Colonic mucosa (tissue), 4 donors: ENCODE measurements around the gene PSMD3. TPM values are rescaled to one million over a fixed set of nuclear protein-coding genes. Genes with fewer than 3 reads are reported as not detected.
A peak's percentile ranks its signal among the peaks of the same experiment; 100 is the strongest.

Source experiments
- DNase-seq: peaks from one replicate; pipeline ENCODE4 v3.0.0-alpha.2; 2020
- H3K27ac ChIP-seq: fragments of 200-600 bp; one replicate; pipeline ENCODE4 v1.8.0; 2021
- H3K27me3 ChIP-seq: fragments of 200-600 bp; one replicate; pipeline ENCODE4 v1.8.0; 2021
- H3K36me3 ChIP-seq: fragments of 200-600 bp; one replicate; pipeline ENCODE4 v1.8.0; 2021
- H3K4me1 ChIP-seq: fragments of 200-600 bp; one replicate; pipeline ENCODE4 v1.8.0; 2021; ENCODE audit warnings: mild to moderate bottlenecking
- H3K4me3 ChIP-seq: fragments of 200-600 bp; one replicate; pipeline ENCODE4 v1.8.0; 2021
- H3K9ac ChIP-seq, 2 donors: one replicate each; pipeline ENCODE4 v1.7.0; 2013; ENCODE audit warnings: control low read depth in 2 of 2, low read depth in 2 of 2, low read length in 2 of 2
- H3K9me3 ChIP-seq: fragments of 200-600 bp; one replicate; pipeline ENCODE4 v1.8.0; 2021
- intact Hi-C: fragments of 100-400 bp; cut with DNase I; formaldehyde crosslinking; loops from one replicate; pipeline ENCODE4 v1.14.1; 2022
- total RNA-seq, 2 donors: library from RNA; stranded (reverse); fragmentation: NEBNext Ultra II Directional in 1 of 2; extraction: Animal tissue kit (Norgen Biotek cat#: 25700) in 1 of 2; gene quantifications; one replicate each; pipeline ENCODE4 v1.2.1, GENCODE V29; 2021
- TF ChIP-seq, protein P1 (sequence below): fragments of 200-600 bp; IDR thresholded peaks from one replicate; pipeline ENCODE4 v1.8.0; 2022; ENCODE audit warnings: antibody characterized with exemption, mild to moderate bottlenecking
- donor health status: healthy.
- donor health status: DM: no; HTN: no; CAD: no.
- donor health status: DM: no; HTN: no; CAD: no.

The PSMD3 gene
- total RNA-seq, 2 donors from 2014 or later = 106 to 152 TPM

DNA sequence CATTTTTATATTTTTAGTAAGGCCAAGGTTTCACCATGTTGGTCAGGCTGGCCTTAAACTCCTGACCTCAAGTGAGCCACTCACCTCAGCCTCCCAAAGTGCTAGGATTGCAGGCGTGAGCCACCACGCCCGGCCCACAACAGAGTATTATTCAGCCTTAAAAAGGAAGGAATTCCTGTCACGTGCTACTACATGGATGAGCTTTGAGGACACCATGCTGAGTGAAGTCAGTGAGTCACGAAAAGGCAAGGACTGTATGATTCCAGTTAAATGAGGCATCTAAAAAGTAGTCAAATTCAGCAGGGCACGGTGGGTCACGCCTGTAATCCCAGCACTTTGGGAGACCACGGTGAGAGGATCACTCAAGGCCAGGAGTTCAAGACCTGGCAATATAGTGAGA, 44.3 kb downstream of the PSMD3 start:
- Histone ChIP-seq H3K4me3 (no peak overlapping the region), H3K27ac (peak overlapping the region; percentile 66), H3K27me3 (no peaks in the 10 kb centered on the region), H3K36me3 (peaks cover 5% of the 10 kb centered on the region), H3K4me1 (peaks cover 24% of the 10 kb centered on the region), H3K9ac (no peak overlapping the region), H3K9me3 (no peaks in the 10 kb centered on the region)
- TF ChIP-seq, protein P1, sequence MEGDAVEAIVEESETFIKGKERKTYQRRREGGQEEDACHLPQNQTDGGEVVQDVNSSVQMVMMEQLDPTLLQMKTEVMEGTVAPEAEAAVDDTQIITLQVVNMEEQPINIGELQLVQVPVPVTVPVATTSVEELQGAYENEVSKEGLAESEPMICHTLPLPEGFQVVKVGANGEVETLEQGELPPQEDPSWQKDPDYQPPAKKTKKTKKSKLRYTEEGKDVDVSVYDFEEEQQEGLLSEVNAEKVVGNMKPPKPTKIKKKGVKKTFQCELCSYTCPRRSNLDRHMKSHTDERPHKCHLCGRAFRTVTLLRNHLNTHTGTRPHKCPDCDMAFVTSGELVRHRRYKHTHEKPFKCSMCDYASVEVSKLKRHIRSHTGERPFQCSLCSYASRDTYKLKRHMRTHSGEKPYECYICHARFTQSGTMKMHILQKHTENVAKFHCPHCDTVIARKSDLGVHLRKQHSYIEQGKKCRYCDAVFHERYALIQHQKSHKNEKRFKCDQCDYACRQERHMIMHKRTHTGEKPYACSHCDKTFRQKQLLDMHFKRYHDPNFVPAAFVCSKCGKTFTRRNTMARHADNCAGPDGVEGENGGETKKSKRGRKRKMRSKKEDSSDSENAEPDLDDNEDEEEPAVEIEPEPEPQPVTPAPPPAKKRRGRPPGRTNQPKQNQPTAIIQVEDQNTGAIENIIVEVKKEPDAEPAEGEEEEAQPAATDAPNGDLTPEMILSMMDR = no peak
- no peak for DNase-seq
- intact Hi-C loops = no loop called here

DNA sequence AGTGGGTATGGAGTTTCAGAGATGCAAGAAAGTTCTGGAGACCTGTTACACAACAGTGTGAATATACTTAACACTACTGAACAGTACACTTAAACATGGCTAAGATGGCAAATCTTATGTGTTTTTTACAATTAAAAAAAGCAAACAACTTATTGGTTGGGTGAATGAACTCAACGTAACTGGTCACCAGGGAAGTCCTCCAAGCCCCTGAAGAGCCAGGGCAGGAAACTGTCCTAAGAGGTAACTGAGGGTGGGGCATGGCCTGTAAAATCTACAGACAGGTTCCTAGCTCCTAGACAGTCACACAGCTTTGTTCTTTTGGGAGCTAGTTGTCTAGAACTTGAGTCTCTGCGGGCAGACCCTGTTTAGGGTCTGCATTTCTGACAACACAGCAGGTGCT, 45.0 kb downstream of the PSMD3 start:
- H3K9me3 ChIP-seq = no peaks in the 10 kb centered on the region
- H3K36me3 ChIP-seq = peaks cover 5% of the 10 kb centered on the region
- intact Hi-C loops = no loop called here
- TF ChIP-seq, protein P1 = no peak
- H3K4me3 ChIP-seq = no peak overlapping the region
- H3K27me3 ChIP-seq = no peaks in the 10 kb centered on the region
- H3K27ac ChIP-seq = no peak overlapping the region
- H3K9ac ChIP-seq = no peak overlapping the region
- no peak for DNase-seq
- peaks cover 24% of the 10 kb centered on the region for H3K4me1 ChIP-seq

DNA sequence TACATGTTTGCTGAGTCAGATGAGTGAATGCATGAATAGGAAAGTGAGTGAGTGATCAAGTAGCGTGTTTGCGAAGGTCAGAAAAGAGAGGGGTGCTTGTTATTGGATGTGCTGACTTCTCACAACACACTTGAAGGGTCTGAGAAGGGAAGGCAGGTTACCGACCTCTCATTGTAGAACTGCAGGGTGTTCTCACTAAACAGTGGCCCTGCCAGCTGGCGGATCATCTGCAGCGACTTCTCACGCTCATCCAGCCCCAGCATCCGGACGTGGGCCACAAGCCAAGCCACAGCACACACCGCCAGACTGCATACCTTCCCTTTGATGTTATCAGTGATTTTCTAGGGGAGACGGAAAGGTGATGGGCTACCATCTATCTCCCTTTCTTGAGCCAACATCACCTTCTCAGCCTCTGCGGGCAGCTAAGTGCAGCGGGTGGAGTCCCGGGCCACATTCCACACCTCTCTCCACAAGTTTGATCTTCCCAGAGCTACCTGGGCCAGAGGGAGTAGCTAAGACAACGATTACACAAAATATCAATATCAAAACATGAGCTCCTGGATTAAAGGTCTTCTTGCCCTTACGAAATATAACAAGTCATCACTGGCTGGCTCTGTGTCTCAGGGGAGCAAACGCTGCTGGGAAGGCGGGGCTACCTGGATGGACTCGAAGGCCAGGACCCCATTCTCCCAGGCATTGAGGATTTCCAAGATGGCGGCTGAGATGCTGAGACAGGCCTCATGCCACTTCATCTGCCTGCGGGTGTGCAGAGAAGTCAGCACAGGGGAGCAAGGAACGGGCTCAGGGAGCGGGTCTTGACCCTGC, 45.6 kb downstream of the PSMD3 start:
- Histone ChIP-seq H3K9ac (no peak overlapping the region), H3K27ac (no peak overlapping the region), H3K4me1 (peaks cover 24% of the 10 kb centered on the region), H3K36me3 (peaks cover 5% of the 10 kb centered on the region), H3K27me3 (no peaks in the 10 kb centered on the region), H3K4me3 (no peak overlapping the region), H3K9me3 (no peaks in the 10 kb centered on the region)
- intact Hi-C loops = no loop called here
- DNase-seq = no peak
- TF ChIP-seq, protein P1 = no peak

DNA sequence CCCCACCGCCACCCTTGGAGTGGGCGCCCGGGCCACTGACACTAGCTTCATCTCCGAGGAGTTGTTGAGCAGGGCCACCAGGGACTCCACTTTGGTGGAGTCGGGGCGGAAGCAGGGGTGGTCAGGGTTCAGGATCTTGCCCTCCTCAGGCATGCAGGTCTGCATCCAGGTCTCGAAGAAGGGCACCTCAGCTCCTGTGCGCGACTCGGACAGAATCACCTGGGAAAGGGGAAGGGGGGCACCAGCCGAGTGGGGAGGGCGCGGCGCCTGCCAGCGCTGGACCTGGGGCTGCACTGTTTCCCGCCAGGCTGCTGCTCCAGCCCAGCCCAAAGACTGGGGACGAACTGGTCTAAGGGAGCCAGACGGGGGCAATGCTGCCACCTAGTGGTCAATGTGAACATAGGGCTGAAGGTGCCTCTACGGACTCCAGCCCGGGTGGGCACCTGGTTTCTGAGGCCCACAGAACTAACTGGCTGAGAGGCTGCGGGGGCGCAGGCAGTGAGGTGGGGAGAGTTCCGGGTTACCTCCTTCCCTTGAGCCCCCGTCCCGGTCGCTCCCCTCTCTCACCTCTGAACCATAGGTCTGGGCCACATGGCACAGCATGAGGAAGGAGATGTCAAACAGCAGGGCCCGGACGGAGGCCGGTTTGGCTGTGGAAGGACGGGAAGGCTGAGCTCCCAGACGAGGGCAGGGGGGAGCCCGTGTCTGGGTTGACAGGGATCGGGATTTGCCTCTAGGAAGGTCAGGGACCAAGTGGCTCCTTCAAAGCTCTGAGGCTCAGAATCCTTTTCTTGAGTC, 46.4 kb downstream of the PSMD3 start:
- H3K4me1 ChIP-seq = peaks cover 26% of the 10 kb centered on the region
- H3K4me3 ChIP-seq = no peak overlapping the region
- TF ChIP-seq, protein P1 = peak; percentile 91
- DNase-seq = peak; percentile 89
- H3K36me3 ChIP-seq = peaks cover 5% of the 10 kb centered on the region
- no peak overlapping the region for H3K27ac ChIP-seq
- H3K9me3 ChIP-seq = no peaks in the 10 kb centered on the region
- no peak overlapping the region for H3K9ac ChIP-seq
- intact Hi-C loops = no loop called here
- H3K27me3 ChIP-seq = no peaks in the 10 kb centered on the region

DNA sequence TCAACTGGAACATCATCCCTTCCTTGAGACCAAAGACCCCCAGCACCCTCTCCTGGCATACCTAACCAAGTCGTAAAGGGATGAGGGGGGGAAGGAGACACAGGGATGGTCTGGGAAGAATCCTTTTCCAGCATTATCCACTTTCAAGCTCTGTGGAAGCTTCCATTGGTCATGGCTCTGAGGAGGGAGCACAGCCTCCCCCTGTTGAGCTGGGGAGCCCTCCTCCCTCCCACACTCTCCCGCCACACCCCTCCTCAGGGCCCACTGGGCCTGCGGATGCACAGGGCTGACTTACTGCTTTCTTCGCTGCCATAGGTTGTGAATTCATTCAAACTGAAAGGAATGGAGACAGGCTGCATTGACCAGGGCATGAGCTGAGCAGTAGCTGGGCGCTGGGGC, 47.0 kb downstream of the PSMD3 start:
- Histone ChIP-seq H3K27ac (no peak overlapping the region), H3K36me3 (no peaks in the 10 kb centered on the region), H3K9me3 (no peaks in the 10 kb centered on the region), H3K4me1 (peaks cover 24% of the 10 kb centered on the region), H3K27me3 (no peaks in the 10 kb centered on the region), H3K9ac (no peak overlapping the region), H3K4me3 (no peak overlapping the region)
- TF ChIP-seq, protein P1 = no peak
- intact Hi-C loops = no loop called here
- DNase-seq = no peak
